Caco-2 (cell line): ENCODE results near the gene GPAT3. TPM values are rescaled to one million over a fixed set of nuclear protein-coding genes. Genes with fewer than 3 reads are reported as not detected.

Source experiments
- BruUV-seq: library from RNA; stranded (reverse); fragments of 400-500 nt; replicated peaks from 2 replicates; lab custom pipeline; 2021; lab: Mats Ljungman, UMichigan
- CTCF ChIA-PET: fragments of 300-600 bp; sonication (Branson Sonifier 250); formaldehyde crosslinking; loops from one replicate; lab custom pipeline; 2022; ENCODE audit warnings: antibody characterized with exemption; lab: Charles Lee
- POLR2A ChIA-PET: fragments of 300-600 bp; sonication (Branson Sonifier 250); formaldehyde crosslinking; loops from one replicate; lab custom pipeline; 2022; ENCODE audit warnings: antibody characterized with exemption; lab: Charles Lee
- DNase-seq, 2 experiments: peaks; one replicate each; pipeline versions ENCODE4 v3.0.0 to v3.0.0-alpha.2; 2020 to 2022
- H3K27me3 ChIP-seq: replicated peaks from 2 replicates; pipeline ENCODE4 v1.6.0; 2011; ENCODE audit warnings: low read length; ENCODE audit not compliant: control insufficient read depth, insufficient read depth
- H3K36me3 ChIP-seq: 2 replicates; pipeline ENCODE4 v1.5.1; 2011; ENCODE audit warnings: low read length; ENCODE audit not compliant: control insufficient read depth, insufficient read depth
- H3K4me1 ChIP-seq: fragments of 250-450 bp; sonication (Bioruptor Pico); 2 replicates; pipeline ENCODE4 v1.5.1; 2020; ENCODE audit warnings: mild to moderate bottlenecking
- H3K4me3 ChIP-seq: 2 replicates; pipeline ENCODE4 v1.5.1; 2011; ENCODE audit warnings: low read depth, mild to moderate bottlenecking, control low read depth, low read length
- H3K9me3 ChIP-seq: fragments of 250-450 bp; sonication (Bioruptor Pico); 2 replicates; pipeline ENCODE4 v1.5.1; 2020; ENCODE audit warnings: mild to moderate bottlenecking, moderate library complexity
- H3K27ac Mint-ChIP-seq: one replicate; pipeline ENCODE4 v1.8.0; 2022; ENCODE audit warnings: mixed read lengths; ENCODE audit not compliant: unreplicated experiment
- H3K27me3 Mint-ChIP-seq: one replicate; pipeline ENCODE4 v1.8.0; 2022; ENCODE audit warnings: mixed read lengths; ENCODE audit not compliant: insufficient read depth, unreplicated experiment
- H3K36me3 Mint-ChIP-seq: one replicate; pipeline ENCODE4 v1.8.0; 2022; ENCODE audit warnings: mild to moderate bottlenecking, mixed read lengths; ENCODE audit not compliant: insufficient read depth, unreplicated experiment
- H3K4me1 Mint-ChIP-seq: one replicate; pipeline ENCODE4 v1.8.0; 2022; ENCODE audit warnings: low read depth, mixed read lengths; ENCODE audit not compliant: unreplicated experiment
- H3K4me3 Mint-ChIP-seq: one replicate; pipeline ENCODE4 v1.8.0; 2022; ENCODE audit warnings: mild to moderate bottlenecking, moderate library complexity, mixed read lengths; ENCODE audit not compliant: unreplicated experiment
- H3K9me3 Mint-ChIP-seq: one replicate; pipeline ENCODE4 v1.8.0; 2022; ENCODE audit warnings: mixed read lengths; ENCODE audit not compliant: unreplicated experiment
- intact Hi-C: fragments of 100-400 bp; cut with micrococcal nuclease; formaldehyde crosslinking; loops from one replicate; pipeline ENCODE4 v1.10.0; 2022; ENCODE audit not compliant: unreplicated experiment
- total RNA-seq: library from RNA; stranded (reverse); gene quantifications from 2 replicates; pipeline ENCODE4 v1.2.3, GENCODE V29; 2022
- TF ChIP-seq, protein P1 (sequence below), 2 experiments: fragments of 200-600 bp in 1 of 2; IDR thresholded peaks; 1 replicate in 1 of 2; 2 replicates in 1 of 2; pipeline versions ENCODE4 v1.5.1 to v1.8.0; 2011 to 2022; ENCODE audit warnings: antibody characterized with exemption in 1 of 2, control low read depth in 1 of 2, inconsistent platforms in 1 of 2, low read depth in 1 of 2, low read length in 1 of 2, mild to moderate bottlenecking in 1 of 2, moderate library complexity in 1 of 2; ENCODE audit not compliant: insufficient read depth in 1 of 2, severe bottlenecking in 1 of 2, unreplicated experiment in 1 of 2

GPAT3 gene
- total RNA-seq, 1 experiment from 2014 or later: 4.6 TPM

DNA sequence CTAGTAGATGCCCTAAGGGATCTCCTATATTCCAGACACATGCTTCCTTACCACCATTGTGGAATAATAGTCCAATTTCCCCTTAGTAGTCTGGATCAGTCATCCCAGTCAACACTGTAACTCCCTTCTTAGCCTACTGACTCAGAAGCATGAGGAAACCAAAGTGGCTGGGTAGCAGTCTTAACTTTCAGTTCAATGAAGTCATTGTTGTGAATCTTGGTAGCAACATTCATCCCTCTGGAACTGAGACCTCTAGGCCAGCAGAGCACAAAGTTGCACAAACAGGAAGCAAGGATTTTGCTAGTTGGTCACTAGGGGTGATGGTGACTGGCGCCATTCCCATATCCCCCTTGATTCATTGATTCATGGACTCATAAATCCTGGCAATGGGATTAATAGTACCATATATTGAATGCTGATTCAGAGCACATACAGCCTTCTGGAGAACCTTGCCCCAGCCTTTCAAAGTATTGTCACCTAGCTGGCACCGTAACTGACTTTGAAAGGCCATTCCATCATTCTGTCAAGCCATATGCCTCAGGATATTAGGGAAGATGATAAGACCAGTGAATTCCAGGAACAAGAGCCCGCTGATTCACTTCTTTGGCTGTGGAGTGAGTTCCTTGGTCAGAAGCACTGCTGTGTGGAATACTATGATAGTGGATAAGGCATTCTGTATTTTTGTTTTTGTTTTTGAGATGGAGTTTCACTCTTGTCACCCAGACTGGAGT, 19.7 kb upstream of the GPAT3 start:
- no peaks in the 10 kb centered on the region for H3K27me3 ChIP-seq
- TF ChIP-seq, protein P1, sequence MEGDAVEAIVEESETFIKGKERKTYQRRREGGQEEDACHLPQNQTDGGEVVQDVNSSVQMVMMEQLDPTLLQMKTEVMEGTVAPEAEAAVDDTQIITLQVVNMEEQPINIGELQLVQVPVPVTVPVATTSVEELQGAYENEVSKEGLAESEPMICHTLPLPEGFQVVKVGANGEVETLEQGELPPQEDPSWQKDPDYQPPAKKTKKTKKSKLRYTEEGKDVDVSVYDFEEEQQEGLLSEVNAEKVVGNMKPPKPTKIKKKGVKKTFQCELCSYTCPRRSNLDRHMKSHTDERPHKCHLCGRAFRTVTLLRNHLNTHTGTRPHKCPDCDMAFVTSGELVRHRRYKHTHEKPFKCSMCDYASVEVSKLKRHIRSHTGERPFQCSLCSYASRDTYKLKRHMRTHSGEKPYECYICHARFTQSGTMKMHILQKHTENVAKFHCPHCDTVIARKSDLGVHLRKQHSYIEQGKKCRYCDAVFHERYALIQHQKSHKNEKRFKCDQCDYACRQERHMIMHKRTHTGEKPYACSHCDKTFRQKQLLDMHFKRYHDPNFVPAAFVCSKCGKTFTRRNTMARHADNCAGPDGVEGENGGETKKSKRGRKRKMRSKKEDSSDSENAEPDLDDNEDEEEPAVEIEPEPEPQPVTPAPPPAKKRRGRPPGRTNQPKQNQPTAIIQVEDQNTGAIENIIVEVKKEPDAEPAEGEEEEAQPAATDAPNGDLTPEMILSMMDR (IDR thresholded peaks at IDR 0.05; ENCODE audit: insufficient read depth in 1 of 2, low read depth in 1 of 2, low read length in 1 of 2, severe bottlenecking in 1 of 2, unreplicated experiment in 1 of 2): no peak
- no peaks in the 10 kb centered on the region for H3K27me3 Mint-ChIP-seq
- BruUV-seq: no TSS peak
- H3K9me3 Mint-ChIP-seq: no peaks in the 10 kb centered on the region
- intact Hi-C loops: no loop called here
- H3K4me1 ChIP-seq: no peaks in the 10 kb centered on the region
- no peaks in the 10 kb centered on the region for H3K9me3 ChIP-seq
- DNase-seq: no peak
- H3K36me3 ChIP-seq: no peaks in the 10 kb centered on the region
- no peak overlapping the region for H3K4me3 Mint-ChIP-seq
- CTCF ChIA-PET: no interaction called here
- no peaks in the 10 kb centered on the region for H3K4me1 Mint-ChIP-seq
- POLR2A ChIA-PET: no interaction called here
- H3K4me3 ChIP-seq: no peak overlapping the region
- H3K27ac Mint-ChIP-seq: no peak overlapping the region
- no peaks in the 10 kb centered on the region for H3K36me3 Mint-ChIP-seq

DNA sequence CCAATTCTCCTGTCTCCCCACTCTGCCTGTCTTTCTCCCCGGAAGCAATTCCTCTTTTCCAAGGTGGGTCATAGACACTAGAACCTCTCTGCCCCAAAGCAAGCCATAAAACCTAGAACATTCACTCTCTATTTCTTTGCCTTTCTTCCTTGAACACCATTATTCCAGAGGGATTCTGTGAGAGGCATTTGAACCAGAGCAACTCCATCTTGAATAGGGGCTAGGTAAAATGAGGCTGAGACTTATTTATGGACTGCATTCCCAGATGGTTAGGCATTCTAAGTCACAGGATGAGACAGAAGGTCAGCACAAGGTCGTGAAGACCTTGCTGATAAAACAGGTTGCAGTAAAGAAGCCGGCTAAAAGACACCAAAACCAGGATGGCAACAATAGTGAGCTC, 13.7 kb upstream of the GPAT3 start:
- no TSS peak for BruUV-seq
- Mint-ChIP-seq H3K36me3 (no peaks in the 10 kb centered on the region), H3K9me3 (peaks cover 7% of the 10 kb centered on the region), H3K27me3 (no peaks in the 10 kb centered on the region), H3K4me3 (no peak overlapping the region), H3K27ac (no peak overlapping the region), H3K4me1 (no peaks in the 10 kb centered on the region)
- ChIA-PET CTCF (no interaction called here), POLR2A (no interaction called here)
- no peaks in the 10 kb centered on the region for H3K4me1 ChIP-seq
- intact Hi-C loops: no loop called here
- TF ChIP-seq, protein P1 (IDR thresholded peaks at IDR 0.05; ENCODE audit: insufficient read depth in 1 of 2, low read depth in 1 of 2, low read length in 1 of 2, severe bottlenecking in 1 of 2, unreplicated experiment in 1 of 2): no peak
- no peak overlapping the region for H3K4me3 ChIP-seq
- H3K36me3 ChIP-seq: no peaks in the 10 kb centered on the region
- no peaks in the 10 kb centered on the region for H3K27me3 ChIP-seq
- DNase-seq: no peak
- no peaks in the 10 kb centered on the region for H3K9me3 ChIP-seq

DNA sequence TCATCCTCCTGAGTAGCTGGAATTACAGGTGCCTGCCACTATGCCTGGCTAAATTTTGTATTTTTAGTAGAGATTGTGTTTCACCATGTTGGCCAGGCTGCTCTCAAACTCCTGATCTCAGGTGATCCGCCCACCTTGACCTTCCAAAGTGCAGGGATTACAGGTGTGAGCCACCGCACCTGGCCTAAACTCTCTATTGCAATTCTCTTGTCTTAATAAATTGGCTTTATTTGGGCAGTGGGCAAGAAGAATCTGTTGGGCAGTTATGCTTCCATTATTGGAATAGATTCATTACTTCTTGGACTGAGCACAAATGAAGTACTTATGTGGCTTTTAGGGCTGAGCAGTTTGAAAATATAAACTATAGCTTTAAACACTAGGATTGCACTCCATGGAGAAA, 8.2 kb upstream of the GPAT3 start:
- no peaks in the 10 kb centered on the region for H3K4me1 Mint-ChIP-seq
- peaks cover 9% of the 10 kb centered on the region for H3K9me3 Mint-ChIP-seq
- no peaks in the 10 kb centered on the region for H3K36me3 ChIP-seq
- ChIA-PET POLR2A (no interaction called here), CTCF (no interaction called here)
- no peaks in the 10 kb centered on the region for H3K27me3 Mint-ChIP-seq
- no peaks in the 10 kb centered on the region for H3K36me3 Mint-ChIP-seq
- no peaks in the 10 kb centered on the region for H3K4me1 ChIP-seq
- DNase-seq: no peak
- no peak overlapping the region for H3K27ac Mint-ChIP-seq
- TF ChIP-seq, protein P1 (IDR thresholded peaks at IDR 0.05; ENCODE audit: insufficient read depth in 1 of 2, low read depth in 1 of 2, low read length in 1 of 2, severe bottlenecking in 1 of 2, unreplicated experiment in 1 of 2): no peak
- no peak overlapping the region for H3K4me3 ChIP-seq
- peaks cover 8% of the 10 kb centered on the region; the same call in 1 of the 2 replicates for H3K9me3 ChIP-seq
- H3K4me3 Mint-ChIP-seq: no peak overlapping the region
- no peaks in the 10 kb centered on the region for H3K27me3 ChIP-seq
- intact Hi-C loops: no loop called here
- BruUV-seq: no TSS peak
